HL-60 (cell line): Measurements from ENCODE around the gene SCN2A.

Experiments used
- GABPA ChIP-seq: IDR thresholded peaks from 2 replicates; pipeline ENCODE4 v1.6.1; 2012; ENCODE audit warnings: low read depth
- POLR2AphosphoS5 ChIP-seq: IDR thresholded peaks from 2 replicates; pipeline ENCODE4 v1.6.1; 2012; ENCODE audit warnings: low read depth
- SPI1 ChIP-seq: IDR thresholded peaks from 2 replicates; pipeline ENCODE4 v1.6.1; 2012; ENCODE audit warnings: low read depth, mild to moderate bottlenecking, borderline replicate concordance
- TF ChIP-seq, protein P1 (sequence below): IDR thresholded peaks from one replicate; pipeline ENCODE4 v1.5.1; 2011; ENCODE audit warnings: low read length, control low read depth, inconsistent platforms; ENCODE audit not compliant: insufficient read depth

DNA sequence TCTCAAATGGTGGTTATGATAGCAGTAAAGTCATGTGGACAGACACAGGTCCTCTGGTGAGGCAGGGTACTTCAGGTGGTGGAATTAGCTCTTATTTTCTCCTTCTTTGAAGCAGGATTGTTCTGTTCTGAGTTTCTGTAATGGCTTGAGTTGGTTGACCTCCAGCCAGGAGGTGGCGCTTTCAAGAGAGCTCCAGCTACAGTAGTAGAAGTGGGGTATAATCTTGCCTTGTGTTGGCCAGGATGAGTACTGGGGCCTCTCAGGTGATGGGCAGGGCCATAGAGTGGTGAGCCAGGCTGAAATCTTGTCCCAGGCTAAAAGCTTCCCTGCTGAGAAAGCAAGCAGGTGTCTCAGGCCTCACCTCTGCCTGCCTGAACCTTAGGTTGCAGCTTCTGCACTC lies 177.8 kb downstream of the SCN2A start:
- TF ChIP-seq, protein P1, sequence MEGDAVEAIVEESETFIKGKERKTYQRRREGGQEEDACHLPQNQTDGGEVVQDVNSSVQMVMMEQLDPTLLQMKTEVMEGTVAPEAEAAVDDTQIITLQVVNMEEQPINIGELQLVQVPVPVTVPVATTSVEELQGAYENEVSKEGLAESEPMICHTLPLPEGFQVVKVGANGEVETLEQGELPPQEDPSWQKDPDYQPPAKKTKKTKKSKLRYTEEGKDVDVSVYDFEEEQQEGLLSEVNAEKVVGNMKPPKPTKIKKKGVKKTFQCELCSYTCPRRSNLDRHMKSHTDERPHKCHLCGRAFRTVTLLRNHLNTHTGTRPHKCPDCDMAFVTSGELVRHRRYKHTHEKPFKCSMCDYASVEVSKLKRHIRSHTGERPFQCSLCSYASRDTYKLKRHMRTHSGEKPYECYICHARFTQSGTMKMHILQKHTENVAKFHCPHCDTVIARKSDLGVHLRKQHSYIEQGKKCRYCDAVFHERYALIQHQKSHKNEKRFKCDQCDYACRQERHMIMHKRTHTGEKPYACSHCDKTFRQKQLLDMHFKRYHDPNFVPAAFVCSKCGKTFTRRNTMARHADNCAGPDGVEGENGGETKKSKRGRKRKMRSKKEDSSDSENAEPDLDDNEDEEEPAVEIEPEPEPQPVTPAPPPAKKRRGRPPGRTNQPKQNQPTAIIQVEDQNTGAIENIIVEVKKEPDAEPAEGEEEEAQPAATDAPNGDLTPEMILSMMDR = no peak
- no peak for TF ChIP-seq POLR2AphosphoS5
- no peak for TF ChIP-seq GABPA
- no peak for TF ChIP-seq SPI1
